Thyroid gland (tissue), 4 donors: Measurements from ENCODE around the gene HSFX4.

Experiments
- POLR2A ChIP-seq, 2 donors: fragments of 450-650 bp; IDR thresholded peaks; one replicate each; pipeline ENCODE4 v1.6.1; 2017; ENCODE audit warnings: antibody characterized with exemption in 2 of 2, mild to moderate bottlenecking in 2 of 2, moderate library complexity in 1 of 2
- TF ChIP-seq, protein P1 (sequence below), 6 experiments: fragments of 200-600 bp in 3 of 6; fragments of 450-650 bp in 3 of 6; sonication (generic) in 3 of 6; IDR thresholded peaks; one replicate each; pipeline ENCODE4 v1.5.1; 2016 to 2019; ENCODE audit warnings: antibody characterized with exemption in 6 of 6, mild to moderate bottlenecking in 2 of 6, inconsistent platforms in 1 of 6, moderate library complexity in 1 of 6

DNA sequence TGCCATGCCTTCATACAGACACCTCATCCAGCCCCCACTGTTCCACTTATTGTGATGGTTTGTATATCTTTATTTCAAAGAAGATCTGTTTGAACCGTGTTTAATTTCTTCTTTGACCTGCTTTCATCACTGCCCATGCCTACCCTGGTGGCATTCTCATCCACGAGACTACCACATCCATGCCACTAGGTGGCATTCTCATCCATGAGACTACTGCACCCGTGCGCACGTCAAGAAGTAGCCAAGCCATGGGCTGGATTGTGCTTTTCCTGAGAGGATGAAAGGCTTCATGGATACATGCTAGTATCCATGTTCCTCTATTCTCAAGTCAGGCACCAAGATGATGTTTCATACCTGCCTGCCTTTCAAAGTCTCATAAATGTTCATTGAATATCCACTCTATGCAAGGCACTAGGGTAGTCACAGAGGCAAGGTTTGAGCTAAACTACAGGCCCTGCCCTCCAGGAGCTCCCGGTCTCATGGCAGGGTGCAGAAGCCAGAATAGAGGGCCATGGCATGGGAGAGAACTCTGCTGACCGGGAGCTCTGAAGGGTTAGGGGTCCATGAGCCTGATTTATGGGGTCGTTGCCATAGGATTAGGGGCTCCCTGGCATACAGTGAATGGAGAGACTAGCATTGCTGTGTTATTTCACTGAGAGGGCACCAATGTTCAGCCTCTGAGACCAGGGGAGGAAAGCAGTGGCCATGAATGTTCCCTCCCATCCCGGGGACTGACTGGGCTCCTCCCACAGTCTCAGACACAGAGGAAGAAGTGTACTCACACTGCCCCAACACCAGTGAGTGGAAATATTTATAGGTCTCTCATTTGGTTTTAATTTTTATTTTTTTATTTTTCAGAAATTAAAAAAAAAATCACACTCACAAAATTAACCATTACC, 33.7 kb downstream of the HSFX4 start:
- TF ChIP-seq, protein P1, sequence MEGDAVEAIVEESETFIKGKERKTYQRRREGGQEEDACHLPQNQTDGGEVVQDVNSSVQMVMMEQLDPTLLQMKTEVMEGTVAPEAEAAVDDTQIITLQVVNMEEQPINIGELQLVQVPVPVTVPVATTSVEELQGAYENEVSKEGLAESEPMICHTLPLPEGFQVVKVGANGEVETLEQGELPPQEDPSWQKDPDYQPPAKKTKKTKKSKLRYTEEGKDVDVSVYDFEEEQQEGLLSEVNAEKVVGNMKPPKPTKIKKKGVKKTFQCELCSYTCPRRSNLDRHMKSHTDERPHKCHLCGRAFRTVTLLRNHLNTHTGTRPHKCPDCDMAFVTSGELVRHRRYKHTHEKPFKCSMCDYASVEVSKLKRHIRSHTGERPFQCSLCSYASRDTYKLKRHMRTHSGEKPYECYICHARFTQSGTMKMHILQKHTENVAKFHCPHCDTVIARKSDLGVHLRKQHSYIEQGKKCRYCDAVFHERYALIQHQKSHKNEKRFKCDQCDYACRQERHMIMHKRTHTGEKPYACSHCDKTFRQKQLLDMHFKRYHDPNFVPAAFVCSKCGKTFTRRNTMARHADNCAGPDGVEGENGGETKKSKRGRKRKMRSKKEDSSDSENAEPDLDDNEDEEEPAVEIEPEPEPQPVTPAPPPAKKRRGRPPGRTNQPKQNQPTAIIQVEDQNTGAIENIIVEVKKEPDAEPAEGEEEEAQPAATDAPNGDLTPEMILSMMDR (IDR thresholded peaks at IDR 0.05) = peak in 4 of 6 experiments; percentile 34 to 51 (median 48)
- TF ChIP-seq POLR2A (IDR thresholded peaks at IDR 0.05) = no peak
